ENCODE measurements around the gene GAREM1.
"Not testable (repeated sequence)": the region's sequence is repeated elsewhere in the genome, so short reads cannot be mapped to it uniquely, and the experiment has no call there.

Gene GAREM1

DNA sequence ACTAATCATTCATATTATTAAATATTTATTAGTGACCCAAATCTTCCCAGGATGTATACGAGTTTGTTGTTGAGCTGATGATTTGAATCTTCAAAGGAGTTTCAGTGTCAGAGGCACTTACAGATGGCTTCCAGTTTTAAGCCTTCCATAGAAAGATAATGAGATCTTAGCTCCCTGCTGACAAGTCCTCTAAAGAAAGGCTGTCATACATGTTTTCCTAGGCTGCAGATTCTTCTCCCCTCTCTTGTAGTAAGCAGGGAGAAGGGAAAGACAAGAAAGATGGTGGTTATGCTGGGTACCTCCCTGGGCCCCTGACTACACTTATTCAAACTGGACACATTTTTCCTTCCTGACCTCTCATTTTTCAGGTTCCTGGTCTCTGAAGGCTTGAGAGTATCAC lies 8.1 kb upstream of the GAREM1 start:
- Histone ChIP-seq H3K27ac (peak overlapping the region; percentile 72; the same call in 1 of the 2 replicates), H3K4me3 (peak overlapping the region; percentile 54), H3K36me3 (ENCODE audit: insufficient read depth, low read length) (no peaks in the 10 kb centered on the region), H3K9ac (ENCODE audit: insufficient read length) (no peak overlapping the region), H3K9me3 (ENCODE audit: low read depth, low read length) (no peaks in the 10 kb centered on the region)
- DNase-seq (ENCODE audit: low read depth, low spot score) = no peak
- TF ChIP-seq POLR2AphosphoS5 (IDR thresholded peaks at IDR 0.05; ENCODE audit: borderline replicate concordance, low read depth, low read length) = no peak
- no peak for TF ChIP-seq EZH2 (IDR thresholded peaks at IDR 0.05)
- TF ChIP-seq FOXP2 (optimal IDR thresholded peaks at IDR 0.05; ENCODE audit: control extremely low read depth, extremely low read length, insufficient read depth) = no peak

DNA sequence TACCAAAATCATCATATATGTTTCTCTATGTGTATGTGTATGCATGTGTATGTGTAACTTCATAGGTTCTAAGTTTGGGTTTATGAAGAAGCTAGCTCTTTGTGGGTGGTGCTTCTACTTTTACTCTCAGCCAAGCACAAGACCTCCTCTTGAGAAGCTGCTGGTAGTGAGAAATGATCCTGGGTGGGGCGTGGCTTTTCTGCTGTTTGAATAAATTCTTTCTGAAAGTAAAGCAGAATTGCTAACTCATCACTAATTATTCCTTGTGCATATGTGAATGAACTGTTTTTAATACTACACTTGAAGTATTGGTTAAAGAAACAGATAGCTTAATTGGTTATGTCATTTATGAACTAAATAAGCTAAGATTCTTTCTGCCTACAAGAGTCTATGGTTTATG lies 7.6 kb upstream of the GAREM1 start:
- Histone ChIP-seq H3K9me3 (ENCODE audit: low read depth, low read length) (no peaks in the 10 kb centered on the region), H3K4me3 (peak overlapping the region; percentile 54), H3K9ac (ENCODE audit: insufficient read length) (no peak overlapping the region), H3K27ac (peak overlapping the region; percentile 72; the same call in 1 of the 2 replicates), H3K36me3 (ENCODE audit: insufficient read depth, low read length) (no peaks in the 10 kb centered on the region)
- TF ChIP-seq FOXP2 (optimal IDR thresholded peaks at IDR 0.05; ENCODE audit: control extremely low read depth, extremely low read length, insufficient read depth) (no peak), EZH2 (IDR thresholded peaks at IDR 0.05) (no peak), POLR2AphosphoS5 (IDR thresholded peaks at IDR 0.05; ENCODE audit: borderline replicate concordance, low read depth, low read length) (no peak)
- peak; percentile 62 for DNase-seq (ENCODE audit: low read depth, low spot score)

GRCh38 chr18:32476106-32476505 lies 5.4 kb upstream of the GAREM1 start:
- DNase-seq (ENCODE audit: low read depth, low spot score) = no peak
- Histone ChIP-seq H3K4me3 (no peak overlapping the region), H3K36me3 (ENCODE audit: insufficient read depth, low read length) (no peaks in the 10 kb centered on the region), H3K9me3 (ENCODE audit: low read depth, low read length) (no peaks in the 10 kb centered on the region), H3K27ac (no peak overlapping the region), H3K9ac (ENCODE audit: insufficient read length) (no peak overlapping the region)
- TF ChIP-seq FOXP2 (optimal IDR thresholded peaks at IDR 0.05; ENCODE audit: control extremely low read depth, extremely low read length, insufficient read depth) = no peak
- no peak for TF ChIP-seq POLR2AphosphoS5 (IDR thresholded peaks at IDR 0.05; ENCODE audit: borderline replicate concordance, low read depth, low read length)
- TF ChIP-seq EZH2 (IDR thresholded peaks at IDR 0.05) = no peak

GRCh38 chr18:32475069-32475468 lies 4.4 kb upstream of the GAREM1 start:
- not testable (repeated sequence) for H3K9ac ChIP-seq (ENCODE audit: insufficient read length); H3K36me3 ChIP-seq (ENCODE audit: insufficient read depth, low read length); H3K9me3 ChIP-seq (ENCODE audit: low read depth, low read length); H3K27ac ChIP-seq; DNase-seq (ENCODE audit: low read depth, low spot score); H3K4me3 ChIP-seq

GRCh38 chr18:32473325-32473724 lies 2.6 kb upstream of the GAREM1 start:
- no peak overlapping the region for H3K4me3 ChIP-seq
- no peak for TF ChIP-seq POLR2AphosphoS5 (IDR thresholded peaks at IDR 0.05; ENCODE audit: borderline replicate concordance, low read depth, low read length)
- TF ChIP-seq EZH2 (IDR thresholded peaks at IDR 0.05) = no peak
- no peak for TF ChIP-seq FOXP2 (optimal IDR thresholded peaks at IDR 0.05; ENCODE audit: control extremely low read depth, extremely low read length, insufficient read depth)
- DNase-seq (ENCODE audit: low read depth, low spot score) = no peak
- no peaks in the 10 kb centered on the region for H3K9me3 ChIP-seq (ENCODE audit: low read depth, low read length)
- no peak overlapping the region for H3K9ac ChIP-seq (ENCODE audit: insufficient read length)
- H3K36me3 ChIP-seq (ENCODE audit: insufficient read depth, low read length) = no peaks in the 10 kb centered on the region
- H3K27ac ChIP-seq = no peak overlapping the region

DNA sequence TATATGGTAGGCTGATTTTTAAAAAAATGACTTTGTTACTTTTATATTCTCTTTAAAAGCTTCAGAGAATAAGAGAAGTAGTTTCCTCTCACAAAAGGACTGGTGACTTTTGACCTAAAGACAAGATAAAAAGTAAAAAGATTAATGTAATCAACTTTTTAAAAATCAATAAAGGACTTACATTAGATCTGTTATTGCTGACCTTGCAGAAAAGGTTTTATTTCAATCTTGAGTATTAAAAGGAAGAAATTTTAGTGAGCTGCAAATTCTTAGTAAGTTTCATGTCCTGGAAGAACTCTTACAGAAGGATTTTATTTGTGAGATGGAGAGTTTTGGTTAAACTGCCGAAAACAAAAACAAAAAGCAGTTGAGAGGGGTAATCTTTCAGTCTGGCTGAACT lies 2.2 kb upstream of the GAREM1 start:
- TF ChIP-seq EZH2 (IDR thresholded peaks at IDR 0.05) (no peak), POLR2AphosphoS5 (IDR thresholded peaks at IDR 0.05; ENCODE audit: borderline replicate concordance, low read depth, low read length) (no peak), FOXP2 (optimal IDR thresholded peaks at IDR 0.05; ENCODE audit: control extremely low read depth, extremely low read length, insufficient read depth) (no peak)
- Histone ChIP-seq H3K4me3 (no peak overlapping the region), H3K36me3 (ENCODE audit: insufficient read depth, low read length) (no peaks in the 10 kb centered on the region), H3K9me3 (ENCODE audit: low read depth, low read length) (no peaks in the 10 kb centered on the region), H3K9ac (ENCODE audit: insufficient read length) (no peak overlapping the region), H3K27ac (no peak overlapping the region)
- no peak for DNase-seq (ENCODE audit: low read depth, low spot score)

DNA sequence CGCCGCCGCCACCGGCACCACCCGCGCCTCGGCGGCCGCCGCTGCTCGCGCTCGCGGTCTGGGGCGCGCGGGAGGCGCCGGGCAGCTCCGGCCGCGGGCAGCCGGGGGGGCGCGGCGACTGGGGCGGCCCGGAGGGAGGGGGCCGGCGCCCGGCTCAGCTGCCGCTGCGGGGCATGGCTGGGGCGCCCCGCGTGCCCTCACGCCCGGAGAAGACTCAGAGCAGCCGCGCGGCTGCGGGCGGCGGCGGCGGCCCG lies 295 bp downstream of the GAREM1 start:
- TF ChIP-seq EZH2 (IDR thresholded peaks at IDR 0.05) (no peak), POLR2AphosphoS5 (IDR thresholded peaks at IDR 0.05; ENCODE audit: borderline replicate concordance, low read depth, low read length) (no peak), FOXP2 (optimal IDR thresholded peaks at IDR 0.05; ENCODE audit: control extremely low read depth, extremely low read length, insufficient read depth) (no peak)
- no peak overlapping the region for H3K9ac ChIP-seq (ENCODE audit: insufficient read length)
- H3K36me3 ChIP-seq (ENCODE audit: insufficient read depth, low read length) = no peaks in the 10 kb centered on the region
- peak overlapping the region; percentile 84 for H3K4me3 ChIP-seq
- no peak for DNase-seq (ENCODE audit: low read depth, low spot score)
- no peak overlapping the region for H3K27ac ChIP-seq
- no peaks in the 10 kb centered on the region for H3K9me3 ChIP-seq (ENCODE audit: low read depth, low read length)

- TF ChIP-seq POLR2AphosphoS5 (IDR thresholded peaks at IDR 0.05; ENCODE audit: borderline replicate concordance, low read depth, low read length) = no peak
- TF ChIP-seq FOXP2 (optimal IDR thresholded peaks at IDR 0.05; ENCODE audit: control extremely low read depth, extremely low read length, insufficient read depth) = no peak
- TF ChIP-seq EZH2 (IDR thresholded peaks at IDR 0.05) = no peak
- Histone ChIP-seq H3K9me3 (ENCODE audit: low read depth, low read length) (no peaks in the 10 kb centered on the region), H3K27ac (no peak overlapping the region), H3K36me3 (ENCODE audit: insufficient read depth, low read length) (no peaks in the 10 kb centered on the region), H3K9ac (ENCODE audit: insufficient read length) (peak overlapping the region; percentile 63), H3K4me3 (peak overlapping the region; percentile 84)
- DNase-seq (ENCODE audit: low read depth, low spot score) = no peak
Measured at GRCh38 chr18:32469691-32470459, 807 bp downstream of the GAREM1 start.

- Histone ChIP-seq H3K9me3 (ENCODE audit: low read depth, low read length) (no peaks in the 10 kb centered on the region), H3K27ac (no peak overlapping the region), H3K4me3 (peak overlapping the region; percentile 84), H3K36me3 (ENCODE audit: insufficient read depth, low read length) (no peaks in the 10 kb centered on the region), H3K9ac (ENCODE audit: insufficient read length) (no peak overlapping the region)
- no peak for TF ChIP-seq FOXP2 (optimal IDR thresholded peaks at IDR 0.05; ENCODE audit: control extremely low read depth, extremely low read length, insufficient read depth)
- no peak for TF ChIP-seq EZH2 (IDR thresholded peaks at IDR 0.05)
- no peak for TF ChIP-seq POLR2AphosphoS5 (IDR thresholded peaks at IDR 0.05; ENCODE audit: borderline replicate concordance, low read depth, low read length)
- no peak for DNase-seq (ENCODE audit: low read depth, low spot score)
Measured at GRCh38 chr18:32469190-32469651, 1.5 kb downstream of the GAREM1 start.

Measured in SK-N-MC (cell line).